Activated naive CD8-positive, alpha-beta T cell treated with anti-CD3 and anti-CD28 coated beads for 36 hours (primary cell): Measurements from ENCODE around the gene AMIGO1. TPM values are rescaled to one million over a fixed set of nuclear protein-coding genes. Genes with fewer than 3 reads are reported as not detected.
"Not testable (repeated sequence)": the region's sequence is repeated elsewhere in the genome, so short reads cannot be mapped to it uniquely, and the experiment has no call there.

Experiments used
- DNase-seq: peaks from one replicate; pipeline ENCODE4 v3.0.0; 2021
- H3K27ac Mint-ChIP-seq: one replicate; pipeline ENCODE4 v1.8.0; 2022; ENCODE audit warnings: mild to moderate bottlenecking, moderate library complexity, mixed read lengths
- H3K27me3 Mint-ChIP-seq: one replicate; pipeline ENCODE4 v1.8.0; 2022; ENCODE audit warnings: mild to moderate bottlenecking, mixed read lengths
- H3K36me3 Mint-ChIP-seq: one replicate; pipeline ENCODE4 v1.8.0; 2021; ENCODE audit warnings: mild to moderate bottlenecking, mixed read lengths
- H3K4me1 Mint-ChIP-seq: one replicate; pipeline ENCODE4 v1.8.0; 2021; ENCODE audit warnings: mixed read lengths
- H3K4me3 Mint-ChIP-seq: one replicate; pipeline ENCODE4 v1.8.0; 2022; ENCODE audit warnings: mild to moderate bottlenecking, moderate library complexity, mixed read lengths
- H3K9me3 Mint-ChIP-seq: one replicate; pipeline ENCODE4 v1.8.0; 2022; ENCODE audit warnings: mixed read lengths
- total RNA-seq, 2 experiments: library from RNA; stranded (reverse); gene quantifications; one replicate each; pipeline ENCODE4 v1.2.3, GENCODE V29; 2021

The AMIGO1 gene
- total RNA-seq, 2 experiments from 2014 or later = 2.1 to 2.5 TPM

DNA sequence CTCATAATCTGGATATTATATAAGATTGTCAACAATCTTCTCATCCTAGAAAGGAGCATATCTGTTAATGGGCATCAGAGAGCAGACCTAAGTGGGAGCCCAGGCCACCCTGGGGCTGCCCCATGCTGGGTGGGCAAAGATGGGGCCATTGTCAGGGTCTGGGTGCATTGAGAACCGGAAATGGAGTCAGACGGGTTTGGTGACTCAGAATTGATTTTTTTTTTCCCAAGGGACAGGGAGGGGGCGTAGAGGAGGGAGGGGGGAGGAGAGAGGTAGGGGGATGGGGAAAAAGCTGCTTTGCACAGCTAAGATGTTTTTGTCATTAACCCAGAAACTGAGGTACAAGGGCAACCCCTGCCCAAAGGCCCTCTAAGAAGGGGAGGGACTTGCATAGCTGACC, 24.5 kb downstream of the AMIGO1 start:
- Mint-ChIP-seq H3K27ac (peak overlapping the region; percentile 98), H3K27me3 (no peaks in the 10 kb centered on the region), H3K4me1 (peaks cover 27% of the 10 kb centered on the region), H3K4me3 (peak overlapping the region; percentile 99), H3K9me3 (no peaks in the 10 kb centered on the region), H3K36me3 (peaks cover 12% of the 10 kb centered on the region)
- no peak for DNase-seq

DNA sequence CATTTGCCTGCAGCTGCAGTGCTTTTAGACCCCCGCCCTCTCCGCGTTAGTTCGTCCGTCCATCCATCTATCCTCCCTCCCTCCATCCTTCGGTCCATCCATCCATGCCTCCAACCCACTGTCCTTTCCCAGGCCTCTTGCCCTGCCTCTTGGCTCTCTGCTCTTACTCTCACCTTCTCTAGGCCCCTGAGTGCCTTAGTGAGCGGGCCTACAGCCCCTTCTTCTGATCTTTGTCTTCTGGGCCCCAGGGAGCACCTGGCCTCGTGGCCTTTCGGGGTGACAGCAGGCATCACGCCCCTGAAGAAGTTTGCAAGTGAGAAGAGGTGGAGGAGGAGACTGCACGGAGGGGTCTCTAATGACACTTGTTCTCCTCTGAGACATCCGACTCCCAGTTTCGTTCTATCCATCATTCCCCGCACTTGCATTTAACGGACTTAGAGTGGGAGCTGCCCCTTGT, 25.0 kb downstream of the AMIGO1 start:
- Mint-ChIP-seq H3K4me3 (peak overlapping the region; percentile 99), H3K27ac (peak overlapping the region; percentile 98), H3K27me3 (no peaks in the 10 kb centered on the region), H3K4me1 (peaks cover 27% of the 10 kb centered on the region), H3K36me3 (peaks cover 12% of the 10 kb centered on the region), H3K9me3 (no peaks in the 10 kb centered on the region)
- no peak for DNase-seq

DNA sequence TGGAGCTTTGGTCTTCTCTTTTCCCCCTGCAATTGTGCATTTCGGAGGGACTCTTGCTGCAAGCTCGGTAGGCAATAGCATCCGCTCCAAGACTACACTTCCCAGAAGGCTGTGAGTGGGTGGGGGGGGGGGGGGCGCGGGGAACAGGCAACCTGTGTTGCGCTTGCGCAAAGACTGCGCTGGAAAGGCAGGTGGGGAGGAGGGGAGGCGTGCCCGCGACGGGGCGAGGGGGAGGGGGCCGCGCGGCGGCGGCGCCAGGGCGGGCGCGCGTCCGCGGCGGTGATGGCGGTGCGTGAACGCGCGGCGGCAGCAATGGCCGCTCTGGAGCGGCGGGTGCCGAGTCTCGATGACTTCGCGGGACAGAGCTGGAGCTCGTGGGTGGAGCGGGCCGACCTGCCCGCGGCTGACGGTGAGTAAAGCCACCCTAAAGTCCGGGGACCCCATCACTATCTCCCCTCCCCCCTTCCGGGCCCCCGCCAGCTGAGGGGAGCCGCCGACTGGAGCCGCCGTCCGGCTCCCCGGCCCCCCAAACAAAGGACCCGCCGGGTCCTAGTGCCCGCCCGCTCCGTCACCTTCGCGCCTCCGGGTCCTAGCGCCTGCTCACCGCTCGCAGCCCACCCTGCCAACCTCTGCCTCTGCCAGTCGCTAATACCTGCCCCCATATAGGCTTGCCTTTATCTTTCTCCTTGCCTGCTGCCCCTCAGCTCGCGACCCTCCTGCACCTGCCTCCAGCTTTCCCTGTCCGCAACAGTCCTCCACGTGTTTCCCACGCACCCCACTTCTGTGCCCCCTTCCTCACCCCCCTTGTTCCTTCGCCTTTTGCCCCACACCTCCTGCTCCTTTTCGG, 25.6 kb downstream of the AMIGO1 start, which contains the start of gene ATXN7L2:
TSS of gene ATXN7L2 (plus strand) at position 234 of the 847 bp plus-strand sequence. CDS start at position 283, 49 bp downstream.
- H3K4me3 Mint-ChIP-seq = peak within 1 kb of the TSS; percentile 99
- H3K9me3 Mint-ChIP-seq = no peaks in the 10 kb centered on the region
- peaks cover under 1% of the 10 kb centered on the region for H3K27me3 Mint-ChIP-seq
- DNase-seq = peak; percentile 92
- peaks cover 12% of the 10 kb centered on the region for H3K36me3 Mint-ChIP-seq
- peaks cover 28% of the 10 kb centered on the region for H3K4me1 Mint-ChIP-seq
- H3K27ac Mint-ChIP-seq = peak within 1 kb of the TSS; percentile 98

DNA sequence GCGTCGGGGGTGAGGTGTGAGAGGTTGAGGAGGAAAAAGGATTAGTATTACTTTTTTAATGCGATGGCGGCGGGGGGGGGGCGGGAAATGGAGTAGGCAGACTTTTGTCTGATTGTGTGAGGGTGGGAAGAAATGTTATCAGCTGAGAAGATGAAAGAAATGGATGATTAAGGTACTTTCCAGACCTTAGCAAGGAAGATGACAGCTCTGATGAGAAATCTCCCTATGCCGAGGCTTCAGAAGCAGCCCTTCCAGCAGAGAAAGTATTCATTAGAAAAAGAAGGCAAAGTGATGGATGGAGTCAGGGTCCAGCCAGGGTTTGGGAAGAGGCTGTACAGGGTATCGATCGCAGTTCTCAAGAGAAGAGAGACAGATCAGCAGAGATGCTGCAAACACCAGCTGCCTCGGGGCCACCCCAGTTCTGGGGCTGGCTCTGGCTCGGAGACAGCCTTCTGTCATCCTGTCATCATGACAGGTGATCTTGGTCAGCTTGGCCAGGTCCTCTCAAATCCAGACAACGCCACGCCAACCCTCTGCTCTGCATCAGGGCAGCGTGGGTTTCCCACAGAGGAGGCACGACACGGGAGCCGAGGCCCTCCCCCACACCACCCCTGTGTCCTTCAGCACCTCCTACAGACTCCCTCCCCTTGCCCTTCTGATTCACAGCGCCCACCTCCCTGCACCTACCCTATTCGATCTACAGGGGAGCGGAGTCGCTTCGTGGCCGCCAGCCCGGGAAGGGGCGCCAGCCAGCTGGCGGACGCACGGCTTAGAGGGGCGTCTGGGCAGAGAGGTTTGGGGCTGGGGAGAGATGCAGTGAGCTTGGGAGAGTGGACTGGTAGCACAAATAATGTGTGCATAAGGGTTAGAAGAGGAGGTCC, 26.5 kb downstream of the AMIGO1 start:
- H3K27ac Mint-ChIP-seq = peak overlapping the region; percentile 86
- H3K4me3 Mint-ChIP-seq = peak overlapping the region; percentile 92
- H3K36me3 Mint-ChIP-seq = peaks cover 12% of the 10 kb centered on the region
- no peaks in the 10 kb centered on the region for H3K9me3 Mint-ChIP-seq
- H3K27me3 Mint-ChIP-seq = peaks cover 5% of the 10 kb centered on the region
- peak; percentile 48 for DNase-seq
- peaks cover 31% of the 10 kb centered on the region for H3K4me1 Mint-ChIP-seq

DNA sequence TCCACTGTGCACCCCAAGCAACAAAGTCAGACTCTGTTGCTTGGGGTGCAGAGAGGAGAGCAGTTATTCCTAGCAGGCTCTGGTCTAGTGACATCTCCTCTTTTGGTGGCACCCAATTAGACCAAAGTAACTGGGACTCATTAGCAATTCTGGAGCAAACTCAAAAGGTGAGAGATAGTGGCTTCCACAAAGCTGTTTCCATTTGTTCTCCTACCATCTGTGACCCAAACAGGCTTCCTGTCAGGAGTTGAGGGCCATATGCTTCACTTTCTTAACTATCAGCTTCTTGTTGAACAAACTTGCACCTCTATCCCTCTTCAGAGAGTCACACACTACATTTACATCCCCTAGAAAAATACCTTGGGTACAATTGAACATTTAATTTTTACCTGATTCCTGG, 27.3 kb downstream of the AMIGO1 start:
- peaks cover 31% of the 10 kb centered on the region for H3K4me1 Mint-ChIP-seq
- no peak overlapping the region for H3K4me3 Mint-ChIP-seq
- no peak for DNase-seq
- H3K36me3 Mint-ChIP-seq = peaks cover 7% of the 10 kb centered on the region
- no peaks in the 10 kb centered on the region for H3K9me3 Mint-ChIP-seq
- no peak overlapping the region for H3K27ac Mint-ChIP-seq
- peaks cover 5% of the 10 kb centered on the region for H3K27me3 Mint-ChIP-seq

DNA sequence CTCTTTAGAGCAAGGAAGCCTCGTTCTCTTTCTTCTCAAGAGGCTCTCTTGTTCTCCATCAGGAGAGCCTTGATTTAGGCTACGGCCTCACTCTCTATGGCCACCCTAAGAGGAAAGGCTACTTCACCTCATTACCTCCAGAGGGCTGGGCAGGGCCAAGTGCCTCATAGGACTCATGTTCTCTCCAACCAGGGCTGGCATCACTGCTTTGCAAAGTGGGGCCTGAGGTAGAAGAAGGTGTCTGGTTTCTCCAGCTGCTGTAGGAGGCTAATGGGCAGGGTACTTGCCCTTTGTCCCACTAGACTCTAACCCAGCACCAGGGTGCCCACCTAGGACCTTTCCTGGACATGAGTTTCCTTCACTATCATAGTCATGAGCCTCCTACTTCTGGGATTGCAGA, 27.9 kb downstream of the AMIGO1 start:
- Mint-ChIP-seq H3K4me1 (peaks cover 30% of the 10 kb centered on the region), H3K9me3 (no peaks in the 10 kb centered on the region), H3K36me3 (peaks cover 7% of the 10 kb centered on the region), H3K27me3 (peaks cover 9% of the 10 kb centered on the region), H3K27ac (no peak overlapping the region), H3K4me3 (no peak overlapping the region)
- no peak for DNase-seq

DNA sequence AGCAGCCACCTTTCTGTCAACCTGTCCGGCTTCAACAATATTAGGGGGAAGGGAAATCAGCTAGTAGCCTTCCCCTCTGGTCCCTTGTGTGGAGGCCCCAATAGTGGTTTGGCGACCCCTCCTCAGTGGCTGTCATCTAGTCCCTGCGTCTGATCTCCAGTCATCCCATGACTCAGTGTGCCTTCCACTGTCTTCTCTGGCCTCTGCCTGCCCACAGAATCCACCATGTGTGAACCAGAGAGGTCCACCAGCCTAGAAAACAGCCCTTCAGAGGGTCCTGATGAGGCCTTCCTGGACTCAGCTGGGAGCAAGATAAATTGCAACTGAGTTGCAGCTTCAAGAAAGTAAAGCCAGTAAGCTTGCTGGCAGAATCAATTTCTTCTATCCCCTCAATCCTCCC, 29.6 kb downstream of the AMIGO1 start:
- Mint-ChIP-seq H3K36me3 (peaks cover 6% of the 10 kb centered on the region), H3K27me3 (peaks cover 22% of the 10 kb centered on the region), H3K9me3 (no peaks in the 10 kb centered on the region), H3K4me1 (peaks cover 22% of the 10 kb centered on the region), H3K4me3 (no peak overlapping the region), H3K27ac (no peak overlapping the region)
- DNase-seq = no peak

DNA sequence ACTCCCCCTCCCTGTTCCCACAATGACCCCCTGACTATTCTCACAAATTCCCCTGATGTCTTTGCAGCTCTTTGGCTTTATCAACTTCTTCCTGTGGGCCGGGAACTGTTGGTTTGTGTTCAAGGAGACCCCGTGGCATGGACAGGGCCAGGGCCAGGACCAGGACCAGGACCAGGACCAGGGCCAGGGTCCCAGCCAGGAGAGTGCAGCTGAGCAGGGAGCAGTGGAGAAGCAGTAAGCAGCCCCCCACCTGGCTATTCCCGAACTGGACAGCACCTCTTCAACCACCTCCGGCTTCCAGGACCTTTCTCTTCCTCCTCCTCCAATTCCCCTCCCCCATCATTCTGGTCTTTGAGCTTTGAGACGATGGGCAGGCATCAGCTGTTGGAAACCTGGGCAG, 30.2 kb downstream of the AMIGO1 start:
- Mint-ChIP-seq H3K36me3 (peaks cover 2% of the 10 kb centered on the region), H3K27ac (no peak overlapping the region), H3K4me3 (no peak overlapping the region), H3K9me3 (no peaks in the 10 kb centered on the region), H3K4me1 (peaks cover 20% of the 10 kb centered on the region), H3K27me3 (peaks cover 23% of the 10 kb centered on the region)
- no peak for DNase-seq

DNA sequence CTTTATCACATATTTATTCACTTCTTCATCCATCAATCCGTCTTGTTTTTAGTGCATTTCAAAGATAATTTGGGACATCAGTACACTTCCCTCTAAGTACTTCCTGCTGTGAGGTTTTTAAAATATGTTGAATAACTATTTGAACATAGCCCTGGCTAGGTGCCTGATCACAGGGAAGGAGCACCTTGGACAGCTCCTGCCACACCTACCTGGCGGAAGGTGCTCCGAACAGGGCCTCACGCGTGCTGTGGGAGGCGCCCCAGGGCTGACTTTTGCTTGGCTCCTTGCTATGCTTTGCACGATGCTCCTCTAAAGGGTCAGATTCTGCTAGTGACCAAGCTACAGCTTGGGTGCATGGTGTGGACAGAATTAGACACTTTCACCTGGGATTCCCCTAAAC, 30.7 kb downstream of the AMIGO1 start:
- no peaks in the 10 kb centered on the region for H3K36me3 Mint-ChIP-seq
- no peak overlapping the region for H3K4me3 Mint-ChIP-seq
- H3K27me3 Mint-ChIP-seq = peaks cover 23% of the 10 kb centered on the region
- H3K9me3 Mint-ChIP-seq = no peaks in the 10 kb centered on the region
- DNase-seq = no peak
- peaks cover 20% of the 10 kb centered on the region for H3K4me1 Mint-ChIP-seq
- no peak overlapping the region for H3K27ac Mint-ChIP-seq

DNA sequence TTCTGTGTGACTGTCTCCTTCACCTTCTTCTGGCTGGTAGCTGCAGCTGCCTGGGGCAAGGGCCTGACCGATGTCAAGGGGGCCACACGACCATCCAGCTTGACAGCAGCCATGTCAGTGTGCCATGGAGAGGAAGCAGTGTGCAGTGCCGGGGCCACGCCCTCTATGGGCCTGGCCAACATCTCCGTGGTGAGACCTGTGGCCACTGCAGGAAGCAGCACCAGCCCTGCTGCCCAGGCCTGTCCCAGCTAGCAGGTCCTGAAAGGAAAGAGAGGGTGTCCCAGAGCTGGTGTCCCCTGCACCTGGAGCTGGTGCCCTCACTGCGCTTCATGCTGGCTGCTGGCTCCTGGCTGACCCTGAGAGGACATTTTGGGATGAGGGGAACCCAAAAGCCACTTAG, 31.7 kb downstream of the AMIGO1 start:
- no peaks in the 10 kb centered on the region for H3K36me3 Mint-ChIP-seq

DNA sequence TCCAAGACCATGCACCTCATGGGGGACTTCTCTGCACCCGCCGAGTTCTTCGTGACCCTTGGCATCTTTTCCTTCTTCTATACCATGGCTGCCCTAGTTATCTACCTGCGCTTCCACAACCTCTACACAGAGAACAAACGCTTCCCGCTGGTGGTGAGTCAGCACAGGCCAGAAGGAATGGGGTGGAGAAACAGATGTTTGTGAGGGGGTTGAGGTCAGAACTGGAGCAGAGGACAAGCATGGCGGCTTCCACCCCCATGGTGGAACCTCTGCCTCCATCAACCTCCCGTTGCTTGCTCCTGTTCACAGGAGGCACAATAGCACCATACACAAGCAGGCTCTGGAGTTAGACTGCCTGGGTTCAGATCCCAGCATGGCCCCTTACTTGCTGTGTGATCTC, 32.7 kb downstream of the AMIGO1 start:
- Mint-ChIP-seq H3K9me3 (no peaks in the 10 kb centered on the region), H3K36me3 (no peaks in the 10 kb centered on the region), H3K27me3 (peaks cover 34% of the 10 kb centered on the region), H3K27ac (no peak overlapping the region), H3K4me3 (no peak overlapping the region), H3K4me1 (peaks cover 4% of the 10 kb centered on the region)
- no peak for DNase-seq

More for the DNA sequence above, 31.7 kb downstream of the AMIGO1 start:
- no peak overlapping the region for H3K4me3 Mint-ChIP-seq
- no peaks in the 10 kb centered on the region for H3K9me3 Mint-ChIP-seq
- DNase-seq = no peak
- peaks cover 27% of the 10 kb centered on the region for H3K27me3 Mint-ChIP-seq
- H3K4me1 Mint-ChIP-seq = peaks cover 12% of the 10 kb centered on the region
- no peak overlapping the region for H3K27ac Mint-ChIP-seq

DNA sequence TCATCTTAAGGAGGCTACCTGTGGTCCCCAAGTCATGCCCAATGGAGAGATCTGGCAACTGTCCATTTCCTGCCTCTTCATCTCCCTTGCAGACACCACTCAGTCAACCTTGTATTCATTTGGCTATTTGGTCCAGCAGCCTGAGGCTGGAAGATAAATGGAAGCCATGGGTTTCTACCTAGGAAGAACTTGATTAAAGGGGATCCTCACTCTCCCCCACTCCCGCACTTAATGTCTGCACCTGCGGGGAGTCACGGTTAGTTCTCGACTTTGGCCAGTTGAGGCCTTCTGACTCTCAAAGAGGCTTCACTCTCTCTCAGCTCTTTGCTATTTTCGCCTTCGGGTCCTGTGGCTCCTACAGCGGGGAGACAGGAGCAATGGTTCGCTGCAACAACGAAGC, 34.3 kb downstream of the AMIGO1 start:
- peaks cover 4% of the 10 kb centered on the region for H3K4me1 Mint-ChIP-seq
- H3K4me3 Mint-ChIP-seq = no peak overlapping the region
- peaks cover 46% of the 10 kb centered on the region for H3K27me3 Mint-ChIP-seq
- DNase-seq = no peak
- no peak overlapping the region for H3K27ac Mint-ChIP-seq
- H3K9me3 Mint-ChIP-seq = no peaks in the 10 kb centered on the region
- no peaks in the 10 kb centered on the region for H3K36me3 Mint-ChIP-seq

DNA sequence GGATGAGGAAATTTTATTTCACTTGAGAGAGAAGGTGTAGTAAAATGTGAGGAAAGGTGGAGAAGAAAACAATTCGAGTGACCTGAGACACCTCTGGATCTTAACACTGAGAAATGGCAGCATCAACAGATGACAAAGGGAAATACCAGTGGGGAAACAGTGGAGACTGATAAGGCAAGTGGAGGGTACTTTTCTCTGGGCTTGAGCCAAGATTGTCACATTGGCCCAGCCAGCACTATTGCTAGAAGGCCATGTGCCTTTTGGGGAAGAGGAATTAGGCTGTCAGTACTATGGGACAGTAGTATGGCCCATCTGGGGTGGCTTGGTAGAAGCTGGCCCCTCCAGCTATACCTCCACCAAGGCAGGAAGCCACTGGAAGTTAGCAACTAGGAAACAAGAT, 34.8 kb downstream of the AMIGO1 start:
- peaks cover 4% of the 10 kb centered on the region for H3K4me1 Mint-ChIP-seq
- H3K9me3 Mint-ChIP-seq = no peaks in the 10 kb centered on the region
- no peaks in the 10 kb centered on the region for H3K36me3 Mint-ChIP-seq
- H3K27ac Mint-ChIP-seq = no peak overlapping the region
- DNase-seq = no peak
- no peak overlapping the region for H3K4me3 Mint-ChIP-seq
- H3K27me3 Mint-ChIP-seq = peaks cover 50% of the 10 kb centered on the region

DNA sequence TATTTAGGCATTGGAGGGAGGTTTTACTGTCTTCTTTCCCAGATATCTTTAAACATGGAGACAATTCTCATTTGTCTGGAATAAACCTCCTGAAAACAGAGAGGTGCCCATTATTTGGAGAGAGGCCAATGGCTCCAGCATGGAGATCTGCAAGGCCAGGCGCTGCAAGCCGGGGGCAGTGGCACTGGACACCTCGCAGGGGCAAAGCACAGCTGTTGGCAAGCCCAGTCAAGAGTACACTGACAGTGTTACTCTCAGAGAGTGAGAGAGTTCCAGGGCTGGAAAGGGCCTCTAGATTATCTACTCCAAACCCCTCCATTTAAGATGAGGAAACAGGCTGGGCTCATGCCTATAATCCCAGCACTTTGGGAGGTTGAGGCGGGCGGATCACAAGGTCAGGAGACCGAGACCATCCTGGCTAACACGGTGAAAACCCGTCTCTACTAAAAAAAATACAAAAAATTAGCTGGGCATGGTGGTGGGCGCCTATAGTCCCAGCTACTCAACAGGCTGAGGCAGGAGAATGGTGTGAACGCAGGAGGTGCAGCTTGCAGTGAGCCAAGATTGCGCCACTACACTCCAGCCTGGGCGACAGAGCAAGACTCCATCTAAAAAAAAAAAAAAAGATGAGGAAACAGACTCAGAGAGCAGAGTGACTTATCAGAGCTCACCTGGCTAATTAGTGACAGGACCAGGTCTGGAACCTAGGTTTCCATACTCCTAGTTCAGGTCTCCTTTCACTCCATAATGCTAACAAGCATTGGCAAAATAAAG, 36.1 kb downstream of the AMIGO1 start:
- not testable (repeated sequence) for H3K4me3 Mint-ChIP-seq, DNase-seq, H3K36me3 Mint-ChIP-seq, H3K9me3 Mint-ChIP-seq, H3K4me1 Mint-ChIP-seq, H3K27ac Mint-ChIP-seq
- H3K27me3 Mint-ChIP-seq = peaks cover 57% of the 10 kb centered on the region
